CD14-positive monocyte (primary cell): Measurements from ENCODE around the gene ABHD16B. TPM values are rescaled to one million over a fixed set of nuclear protein-coding genes. Genes with fewer than 3 reads are reported as not detected.

Experiments
- DNase-seq, 3 donors: peaks; one replicate each; pipeline ENCODE4 v3.0.0-alpha.2; 2011 to 2022
- H2AFZ ChIP-seq: 2 replicates; pipeline ENCODE4 v1.6.0; 2012; ENCODE audit warnings: mild to moderate bottlenecking, low read depth, low read length, inconsistent platforms; ENCODE audit not compliant: insufficient read depth, poor library complexity, severe bottlenecking
- H3K27ac ChIP-seq, 2 donors: 1 replicate in 1 of 2; 2 replicates in 1 of 2; pipeline ENCODE4 v1.5.1; 2012 to 2013; ENCODE audit warnings: low read length in 2 of 2, control low read depth in 1 of 2, inconsistent platforms in 1 of 2, low read depth in 1 of 2, mild to moderate bottlenecking in 1 of 2
- H3K27me3 ChIP-seq, 2 donors: one replicate each; pipeline versions ENCODE4 v1.6.0 to v1.6.1; 2011 to 2013; ENCODE audit warnings: low read length in 2 of 2; ENCODE audit not compliant: control insufficient read depth in 2 of 2, insufficient read depth in 2 of 2
- H3K36me3 ChIP-seq, 2 donors: replicated peaks in 1 of 2; 1 replicate in 1 of 2; 2 replicates in 1 of 2; pipeline versions ENCODE4 v1.5.1 to v1.6.1; 2012 to 2013; ENCODE audit warnings: low read length in 2 of 2, control low read depth in 1 of 2, inconsistent platforms in 1 of 2, mild to moderate bottlenecking in 1 of 2; ENCODE audit not compliant: insufficient read depth in 2 of 2, control insufficient read depth in 1 of 2
- H3K4me1 ChIP-seq, 2 donors: 1 replicate in 1 of 2; 2 replicates in 1 of 2; pipeline versions ENCODE4 v1.5.1 to v1.6.1; 2012 to 2013; ENCODE audit warnings: low read length in 2 of 2, control low read depth in 1 of 2, inconsistent platforms in 1 of 2, mild to moderate bottlenecking in 1 of 2, moderate library complexity in 1 of 2; ENCODE audit not compliant: insufficient read depth in 2 of 2, control insufficient read depth in 1 of 2
- H3K4me2 ChIP-seq: replicated peaks from 2 replicates; pipeline ENCODE3; 2012; ENCODE audit warnings: low read length, moderate library complexity, mild to moderate bottlenecking; ENCODE audit not compliant: poor library complexity, severe bottlenecking; ENCODE audit errors: extremely low read depth
- H3K4me3 ChIP-seq, 3 experiments: fragments of 200-600 bp in 1 of 3; sonication (generic) in 1 of 3; replicated peaks in 1 of 3; 1 replicate in 2 of 3; 2 replicates in 1 of 3; pipeline ENCODE4 v1.5.1; 2011 to 2013; ENCODE audit warnings: low read length in 3 of 3, mild to moderate bottlenecking in 3 of 3, control low read depth in 2 of 3, low read depth in 2 of 3, inconsistent platforms in 1 of 3, moderate library complexity in 1 of 3
- H3K79me2 ChIP-seq: 2 replicates; pipeline ENCODE4 v1.6.0; 2012; ENCODE audit warnings: mild to moderate bottlenecking, control low read depth, inconsistent platforms, low read length, moderate library complexity; ENCODE audit not compliant: insufficient read depth
- H3K9ac ChIP-seq: 2 replicates; pipeline ENCODE4 v1.6.0; 2017; ENCODE audit warnings: low read length, mild to moderate bottlenecking; ENCODE audit not compliant: insufficient read depth, poor library complexity, severe bottlenecking
- H3K9me3 ChIP-seq, 2 donors: replicated peaks in 1 of 2; 1 replicate in 1 of 2; 2 replicates in 1 of 2; pipeline versions ENCODE4 v1.5.1 to v1.6.1; 2012 to 2013; ENCODE audit warnings: low read length in 2 of 2, control low read depth in 1 of 2; ENCODE audit not compliant: control insufficient read depth in 1 of 2, insufficient read depth in 1 of 2
- H4K20me1 ChIP-seq: 2 replicates; pipeline ENCODE4 v1.6.0; 2012; ENCODE audit warnings: mild to moderate bottlenecking, low read length, control low read depth, moderate library complexity; ENCODE audit not compliant: insufficient read depth
- H3K27ac Mint-ChIP-seq, 7 donors: one replicate each; pipeline ENCODE4 v1.8.0; 2020; ENCODE audit warnings: mild to moderate bottlenecking in 7 of 7, mixed read lengths in 7 of 7, moderate library complexity in 6 of 7, inconsistent platforms in 2 of 7
- H3K27me3 Mint-ChIP-seq, 3 donors: one replicate each; pipeline ENCODE4 v1.8.0; 2021 to 2022; ENCODE audit warnings: low read depth in 3 of 3, mild to moderate bottlenecking in 3 of 3, mixed read lengths in 3 of 3, moderate library complexity in 3 of 3, inconsistent platforms in 1 of 3
- H3K36me3 Mint-ChIP-seq, 2 donors: one replicate each; pipeline ENCODE4 v1.8.0; 2020; ENCODE audit warnings: mixed read lengths in 2 of 2, inconsistent platforms in 1 of 2, mild to moderate bottlenecking in 1 of 2
- H3K4me1 Mint-ChIP-seq: one replicate; pipeline ENCODE4 v1.8.0; 2020; ENCODE audit warnings: mild to moderate bottlenecking, mixed read lengths
- H3K4me3 Mint-ChIP-seq, 2 donors: one replicate each; pipeline ENCODE4 v1.8.0; 2020; ENCODE audit warnings: mild to moderate bottlenecking in 2 of 2, mixed read lengths in 2 of 2, moderate library complexity in 1 of 2
- H3K9me3 Mint-ChIP-seq, 7 donors: one replicate each; pipeline ENCODE4 v1.8.0; 2020 to 2022; ENCODE audit warnings: mixed read lengths in 7 of 7, mild to moderate bottlenecking in 6 of 7, moderate library complexity in 6 of 7, inconsistent platforms in 2 of 7
- CTCF ChIP-seq: fragments of 200-600 bp; IDR thresholded peaks from one replicate; pipeline ENCODE4 v1.8.0; 2022; ENCODE audit warnings: antibody characterized with exemption, mild to moderate bottlenecking
- WGBS: methylation state at CpG from one replicate; pipeline ENCODE4 v1.1.5; 2013; ENCODE audit warnings: missing lambda C conversion rate; ENCODE audit not compliant: insufficient coverage; 5-methylcytosine and 5-hydroxymethylcytosine counted together
- intact Hi-C, 2 donors: fragments of 100-400 bp; cut with micrococcal nuclease; formaldehyde crosslinking; loops; one replicate each; pipeline versions ENCODE4 v1.15.0 to v1.15.1; 2023
- polyA plus RNA-seq, 3 donors: library from polyadenylated mRNA; depleted of rRNA in 1 of 3; unstranded in 2 of 3; stranded (reverse) in 1 of 3; fragments of 300-500 nt in 2 of 3; fragments of >200 nt in 1 of 3; fragmentation: Illumina TruSeq in 2 of 3; gene quantifications; 1 replicate in 2 of 3; 2 replicates in 1 of 3; pipeline ENCODE4 v1.2.3, GENCODE V29; 2012 to 2021

Gene ABHD16B
- polyA plus RNA-seq, 3 donors, result not detected

- H3K79me2 ChIP-seq, result peaks cover 46% of the 10 kb centered on the region
- H3K27ac ChIP-seq, result no peak overlapping the region
- 98% methylated on average over 89 of the region's 95 CpGs for WGBS
- no peaks in the 10 kb centered on the region for H3K9me3 Mint-ChIP-seq
- H4K20me1 ChIP-seq, result peaks cover 7% of the 10 kb centered on the region
- H3K4me2 ChIP-seq, result no peak overlapping the region
- H3K4me3 Mint-ChIP-seq, result no peak overlapping the region
- DNase-seq, result no peak
- peaks cover 78 to 93% of the 10 kb centered on the region in 2 donors for H3K4me1 ChIP-seq
- no peak for TF ChIP-seq CTCF
- H3K9me3 ChIP-seq, result no peaks in the 10 kb centered on the region
- peaks cover 5 to 10% of the 10 kb centered on the region in 2 donors for H3K36me3 ChIP-seq
- intact Hi-C loops, result loop anchor here (2.0 to 10.0 kb wide), 4 partner anchors 15 to 327 kb away; partner anchors contain the start of gene PTK6 (in 1 of the 2)
- no peaks in the 10 kb centered on the region for H3K27me3 ChIP-seq
- H3K9ac ChIP-seq, result no peak overlapping the region
- H3K36me3 Mint-ChIP-seq, result peaks cover 7 to 41% of the 10 kb centered on the region in 2 donors
- no peak overlapping the region for H3K27ac Mint-ChIP-seq
- H3K4me3 ChIP-seq, result no peak overlapping the region
- H2AFZ ChIP-seq, result no peak overlapping the region
- peaks cover 65% of the 10 kb centered on the region for H3K4me1 Mint-ChIP-seq
- peaks cover 7 to 17% (median 13%) of the 10 kb centered on the region in 3 donors for H3K27me3 Mint-ChIP-seq
These were observed 943 bp downstream of the ABHD16B start for GRCh38 chr20:63861981-63862901.

- Mint-ChIP-seq H3K4me1 (peaks cover 63% of the 10 kb centered on the region), H3K36me3 (peaks cover 15 to 50% of the 10 kb centered on the region in 2 donors), H3K9me3 (no peaks in the 10 kb centered on the region), H3K27me3 (peaks cover 5 to 8% (median 7%) of the 10 kb centered on the region in 3 donors), H3K27ac (peak overlapping the region; percentile 97 to 99 (median 98)), H3K4me3 (peak overlapping the region; percentile 92 to 94)
- H2AFZ ChIP-seq, result peak overlapping the region; percentile 25
- H3K9ac ChIP-seq, result peak overlapping the region; percentile 45
- WGBS, result 93% methylated on average over 6 of the region's 18 CpGs
- peaks cover 8 to 12% of the 10 kb centered on the region in 2 donors for H3K36me3 ChIP-seq
- no peaks in the 10 kb centered on the region for H3K27me3 ChIP-seq
- peaks cover 56% of the 10 kb centered on the region for H3K79me2 ChIP-seq
- DNase-seq, result no peak
- peaks cover 11% of the 10 kb centered on the region for H4K20me1 ChIP-seq
- no peaks in the 10 kb centered on the region for H3K9me3 ChIP-seq
- peaks cover 74 to 88% of the 10 kb centered on the region in 2 donors for H3K4me1 ChIP-seq
- peak overlapping the region; percentile 23 to 97 (median 38) for H3K4me3 ChIP-seq
- H3K4me2 ChIP-seq, result peak overlapping the region; percentile 83
- intact Hi-C loops, result loop anchor here (5.0 to 10.0 kb wide), 3 partner anchors 36 to 328 kb away; partner anchors contain the start of gene PTK6 (in 1 of the 2)
- TF ChIP-seq CTCF, result no peak
- H3K27ac ChIP-seq, result peak overlapping the region; percentile 99
These were observed 1.9 kb downstream of the ABHD16B start for GRCh38 chr20:63863021-63863797.
